Measurements from ENCODE around the gene NACAD. TPM values are rescaled to one million over a fixed set of nuclear protein-coding genes. Genes with fewer than 3 reads are reported as not detected.
A peak's percentile ranks its signal among the peaks of the same experiment; 100 is the strongest.

Gene NACAD
- total and polyA plus RNA-seq, 2 of the 4 experiments (the other 2 are of a cell fraction), result 0.54 to 2.2 TPM

DNA sequence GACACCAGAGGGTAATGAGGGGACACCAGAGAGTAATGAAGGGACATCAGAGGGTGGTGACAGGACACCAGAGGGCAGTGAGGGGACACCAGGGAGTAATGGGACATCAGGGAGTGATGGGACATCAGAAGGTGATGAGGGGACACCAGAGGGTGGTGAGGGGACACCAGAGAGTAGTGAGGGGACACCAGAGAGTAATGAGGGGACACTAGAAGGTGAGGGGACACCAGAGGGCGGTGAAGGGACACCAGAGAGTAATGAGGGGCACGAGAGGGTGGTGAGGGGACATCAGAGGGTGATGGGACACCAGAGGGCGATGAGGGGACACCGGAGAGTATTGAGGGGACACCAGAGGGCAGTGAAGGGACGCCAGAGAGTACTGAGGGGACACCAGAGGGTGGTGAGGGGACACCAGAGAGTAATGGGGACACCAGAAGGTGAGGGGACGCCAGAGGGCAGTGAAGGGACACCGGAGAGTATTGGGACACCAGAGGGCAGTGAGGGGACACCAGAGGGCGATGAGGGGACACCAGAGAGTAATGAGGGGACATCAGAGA, 10.6 kb downstream of the NACAD start:
- ChIA-PET CTCF (no interaction called here), POLR2A (ENCODE audit: unreplicated experiment) (no interaction called here)
- 89% methylated on average over 7 of the region's 8 CpGs; no CpG with 5 or more reads in 1 of the 2 experiments for WGBS, 2 experiments (ENCODE audit: extremely low coverage in 2 of 2, insufficient read length in 1 of 2)
- Histone ChIP-seq H2BK20ac (ENCODE audit: low read depth, low read length) (no peak overlapping the region), H3K14ac (replicated peaks; ENCODE audit: low read depth, low read length) (no peak overlapping the region), H2BK120ac (ENCODE audit: low read depth, low read length) (no peak overlapping the region), H4K5ac (ENCODE audit: low read depth, low read length) (no peak overlapping the region), H3K18ac (ENCODE audit: low read depth, low read length) (no peak overlapping the region), H3K4me1 (ENCODE audit: control insufficient read depth, insufficient read depth, low read length) (no peaks in the 10 kb centered on the region), H2BK5ac (ENCODE audit: low read depth, low read length, poor library complexity, severe bottlenecking) (no peak overlapping the region), H3K4me2 (ENCODE audit: low read depth, low read length) (no peak overlapping the region), H3K79me1 (ENCODE audit: low read depth in 1 of 2, low read length in 2 of 2) (no peaks in the 10 kb centered on the region; a peak in 1 of 4 replicates), H4K91ac (ENCODE audit: insufficient read depth, low read depth, low read length) (no peak overlapping the region), H3K23ac (ENCODE audit: low read depth, low read length) (no peak overlapping the region), H3K4me3 (ENCODE audit: insufficient read depth, low read depth, low read length) (no peak overlapping the region), H4K8ac (ENCODE audit: low read depth in 2 of 2, low read length in 2 of 2) (no peak overlapping the region), H3K9me1 (ENCODE audit: insufficient read depth, low read length) (peaks cover 16% of the 10 kb centered on the region), H3K27me3 (ENCODE audit: control insufficient read depth, insufficient read depth, low read length) (no peaks in the 10 kb centered on the region), H2AK9ac (replicated peaks; ENCODE audit: low read depth, low read length, poor library complexity) (no peak overlapping the region), H3K36me3 (ENCODE audit: control insufficient read depth, insufficient read depth, low read length) (peaks cover 50% of the 10 kb centered on the region), H4K20me1 (ENCODE audit: insufficient read depth, low read length) (peaks cover 4% of the 10 kb centered on the region; the same call in 1 of the 2 replicates), H3K4ac (ENCODE audit: low read depth, low read length) (no peak overlapping the region), H3K9ac (ENCODE audit: low read depth, low read length) (no peak overlapping the region), H2AFZ (replicated peaks; ENCODE audit: low read length, poor library complexity) (peak overlapping the region; percentile 43), H3K56ac (ENCODE audit: extremely low read depth, insufficient read depth, low read length) (no peak overlapping the region), H3K9me3 (ENCODE audit: control insufficient read depth, insufficient read depth, low read length) (no peaks in the 10 kb centered on the region), H3K27ac (ENCODE audit: insufficient read depth, low read length) (no peak overlapping the region), H2BK15ac (ENCODE audit: low read depth, low read length) (no peak overlapping the region), H2AK5ac (ENCODE audit: low read depth, low read length) (no peak overlapping the region)
- DNase-seq, result no peak
- ATAC-seq (ENCODE audit: low read depth), result no peak
- no TSS peak for BruUV-seq (replicated peaks)
- intact Hi-C loops (cut with micrococcal nuclease) (no loop called here), dilution Hi-C loops (cut with HindIII; ENCODE audit: low sequenced_read_pairs, unreplicated experiment) (no loop called here), in situ Hi-C loops (cut with MboI; ENCODE audit: low sequenced_read_pairs) (no loop called here)
- TF ChIP-seq MXI1 (IDR thresholded peaks at IDR 0.05; ENCODE audit: borderline replicate concordance, low read depth, low read length), result no peak
- no peak for TF ChIP-seq BHLHE40 (IDR thresholded peaks at IDR 0.05; ENCODE audit: low read depth, low read length)
